Activated T-helper 2 cell treated with anti-CD3 and anti-CD28 coated beads, Interferon-gamma antibody, Interleukin-2, Interleukin-4, amounts not matched to agents 10 μg/mL and 5 μg/mL and 100 μg/mL, durations not matched to agents 14 hours and 24 hours and 36 hours (primary cell): Measurements from ENCODE around the gene AMFR. TPM values are rescaled to one million over a fixed set of nuclear protein-coding genes. Genes with fewer than 3 reads are reported as not detected.

Source experiments
- DNase-seq: peaks from one replicate; pipeline ENCODE4 v3.0.0; 2021; ENCODE audit warnings: low spot score
- H3K27ac Mint-ChIP-seq: one replicate; pipeline ENCODE4 v1.8.0; 2021; ENCODE audit warnings: mixed read lengths
- H3K27me3 Mint-ChIP-seq: one replicate; pipeline ENCODE4 v1.8.0; 2021; ENCODE audit warnings: low read depth, mixed read lengths
- H3K36me3 Mint-ChIP-seq: one replicate; pipeline ENCODE4 v1.8.0; 2021; ENCODE audit warnings: low read depth, mixed read lengths
- H3K4me1 Mint-ChIP-seq: one replicate; pipeline ENCODE4 v1.8.0; 2021; ENCODE audit warnings: low read depth, mixed read lengths
- H3K4me3 Mint-ChIP-seq: one replicate; pipeline ENCODE4 v1.8.0; 2021; ENCODE audit warnings: low read depth, mild to moderate bottlenecking, moderate library complexity, mixed read lengths
- H3K9me3 Mint-ChIP-seq: one replicate; pipeline ENCODE4 v1.8.0; 2021; ENCODE audit warnings: mixed read lengths
- intact Hi-C: fragments of 100-400 bp; cut with micrococcal nuclease; formaldehyde crosslinking; loops from one replicate; pipeline ENCODE4 v1.15.1; 2023
- total RNA-seq: library from RNA; stranded (reverse); gene quantifications from 2 replicates; pipeline ENCODE4 v1.2.3, GENCODE V29; 2022

The AMFR gene
- total RNA-seq, 1 donor from 2014 or later, result 58.8 TPM

DNA sequence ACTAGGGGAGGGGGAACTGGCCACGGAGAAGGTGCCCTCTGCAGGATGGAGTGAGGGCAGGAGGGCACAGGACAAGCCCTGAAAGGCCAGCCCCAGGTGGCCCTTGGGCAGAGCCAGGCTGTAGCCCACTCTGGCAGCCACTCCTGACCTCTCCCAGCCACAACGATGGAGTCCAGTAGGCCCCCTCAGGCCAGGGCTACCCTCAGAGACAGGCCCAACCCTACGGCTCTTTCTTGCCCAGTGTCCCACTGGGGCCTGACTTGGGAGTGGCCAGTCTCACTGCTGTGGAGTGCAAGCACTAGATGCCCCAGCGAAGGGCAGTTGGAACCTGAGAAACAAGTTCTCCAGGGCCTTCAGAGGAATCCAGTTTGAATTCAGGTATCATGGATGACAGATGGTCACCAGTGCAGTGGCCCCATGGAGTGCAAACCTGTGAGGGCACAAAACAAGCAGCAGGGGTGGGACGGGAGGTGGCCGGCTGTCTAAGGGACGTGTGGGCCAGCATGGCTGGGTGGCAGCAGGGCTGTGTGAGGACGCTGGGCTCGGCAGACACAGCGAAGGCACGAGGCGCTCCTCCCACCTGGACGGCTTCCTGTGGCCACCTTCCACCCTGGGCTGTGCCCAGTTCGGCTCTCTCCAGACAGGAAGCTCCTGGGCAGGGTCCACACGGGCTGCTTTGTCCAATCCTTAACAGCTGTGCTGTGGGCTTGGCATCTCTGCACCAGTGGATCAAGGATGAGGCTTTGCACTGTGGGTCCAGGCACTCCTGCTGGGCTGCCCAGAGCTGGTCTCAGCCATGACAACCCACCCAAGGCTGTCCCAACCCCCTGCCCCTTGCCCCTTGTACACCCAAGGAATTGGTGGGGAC, 72.1 kb downstream of the AMFR start:
- DNase-seq, result no peak
- Mint-ChIP-seq H3K9me3 (no peaks in the 10 kb centered on the region), H3K27me3 (no peaks in the 10 kb centered on the region), H3K27ac (no peak overlapping the region), H3K36me3 (no peaks in the 10 kb centered on the region), H3K4me3 (no peak overlapping the region), H3K4me1 (peaks cover 24% of the 10 kb centered on the region)
- intact Hi-C loops, result loop anchor here (10.0 kb wide), 1 partner anchor 432 kb away; no protein-coding TSS in a partner anchor

DNA sequence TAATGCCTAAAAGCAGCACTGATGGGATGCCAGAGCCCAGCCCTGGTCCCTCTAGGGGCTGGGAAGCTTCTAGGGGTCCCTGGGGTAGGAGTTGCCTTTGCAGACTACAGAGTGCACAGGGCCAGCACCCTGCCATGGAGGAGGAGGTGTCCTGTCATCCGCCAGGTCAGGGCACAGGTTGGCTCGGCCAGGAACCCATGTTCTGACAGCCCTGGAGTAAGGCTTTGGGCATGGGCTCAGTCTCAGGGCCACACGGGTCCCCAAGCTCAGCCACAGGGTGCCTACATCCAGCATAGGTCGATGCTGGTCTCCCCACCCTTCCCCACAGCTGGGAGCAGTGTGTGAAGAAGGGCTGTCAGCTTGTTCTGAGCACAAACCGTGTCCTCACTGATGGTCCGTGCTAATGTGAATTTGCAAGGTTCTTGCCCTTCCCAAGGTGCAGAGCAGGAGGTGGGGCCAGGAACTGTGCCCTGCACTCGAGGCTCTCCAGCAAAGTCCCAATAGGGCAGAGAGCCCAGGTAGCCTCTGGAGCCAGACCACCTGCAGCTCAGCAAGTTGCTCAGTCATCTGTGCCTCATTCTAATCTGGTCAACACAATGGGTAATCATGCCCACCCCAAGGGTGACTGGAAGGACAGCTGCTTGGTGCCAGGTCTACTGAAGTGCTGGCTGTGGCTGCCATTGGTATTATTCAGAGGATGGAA, 72.8 kb downstream of the AMFR start:
- no peak overlapping the region for H3K4me3 Mint-ChIP-seq
- DNase-seq, result no peak
- intact Hi-C loops, result loop anchor here (10.0 kb wide), 1 partner anchor 432 kb away; no protein-coding TSS in a partner anchor
- H3K36me3 Mint-ChIP-seq, result no peaks in the 10 kb centered on the region
- H3K27me3 Mint-ChIP-seq, result no peaks in the 10 kb centered on the region
- peaks cover 20% of the 10 kb centered on the region for H3K4me1 Mint-ChIP-seq
- no peaks in the 10 kb centered on the region for H3K9me3 Mint-ChIP-seq
- no peak overlapping the region for H3K27ac Mint-ChIP-seq

DNA sequence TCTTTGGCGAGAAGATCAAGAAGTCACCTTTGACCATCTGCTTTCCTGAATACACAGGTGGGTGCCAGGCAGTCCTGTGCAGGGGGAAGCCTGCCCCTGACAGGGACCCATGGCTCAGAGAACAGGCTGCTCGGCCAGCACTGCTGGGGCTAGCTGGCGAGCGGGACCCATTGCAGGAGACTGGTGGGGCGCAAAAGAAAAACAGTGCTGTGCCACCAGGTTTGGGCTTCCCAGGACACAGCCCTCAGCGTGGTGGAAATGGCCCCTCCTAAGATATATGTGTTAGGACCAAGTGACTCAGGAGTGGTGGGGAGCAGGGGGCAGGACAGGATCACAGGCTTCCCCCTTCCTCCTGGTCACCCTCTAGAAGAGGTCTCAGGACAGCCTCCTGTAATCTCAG, 73.9 kb downstream of the AMFR start:
- Mint-ChIP-seq H3K4me3 (no peak overlapping the region), H3K9me3 (no peaks in the 10 kb centered on the region), H3K36me3 (no peaks in the 10 kb centered on the region), H3K4me1 (peaks cover 10% of the 10 kb centered on the region), H3K27ac (no peak overlapping the region), H3K27me3 (no peaks in the 10 kb centered on the region)
- no peak for DNase-seq
- intact Hi-C loops, result loop anchor here (10.0 kb wide), 1 partner anchor 433 kb away; no protein-coding TSS in a partner anchor

GRCh38 chr16:56350491-56351405, 74.6 kb downstream of the AMFR start:
- Mint-ChIP-seq H3K36me3 (no peaks in the 10 kb centered on the region), H3K9me3 (no peaks in the 10 kb centered on the region), H3K27me3 (no peaks in the 10 kb centered on the region), H3K4me1 (peaks cover 4% of the 10 kb centered on the region), H3K27ac (no peak overlapping the region), H3K4me3 (no peak overlapping the region)
- no peak for DNase-seq
- intact Hi-C loops, result loop anchor here (10.0 kb wide), 1 partner anchor 434 kb away; no protein-coding TSS in a partner anchor

DNA sequence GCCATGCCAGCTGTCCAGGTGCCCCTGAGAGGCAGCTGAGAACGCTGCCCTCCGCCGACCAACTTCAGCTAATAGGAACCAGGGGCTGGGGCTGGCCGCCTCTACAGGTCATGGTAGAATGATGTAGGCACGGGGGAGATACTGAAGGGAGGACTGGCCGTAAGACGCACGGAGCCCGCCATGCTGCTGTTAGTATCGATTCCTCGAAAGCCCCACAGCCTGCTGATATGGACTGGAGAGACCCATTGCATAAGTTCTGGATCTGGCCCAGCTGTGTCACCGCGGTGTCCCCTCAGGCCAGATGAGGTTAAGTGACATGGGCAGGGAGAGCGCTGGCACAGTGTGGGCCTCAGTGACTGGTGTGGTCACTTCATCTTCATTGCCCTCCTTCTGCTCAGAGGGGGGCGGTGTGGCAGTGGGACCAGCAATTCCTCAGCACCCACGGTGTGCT, 75.6 kb downstream of the AMFR start:
- intact Hi-C loops, result loop anchor here (10.0 kb wide), 1 partner anchor 435 kb away; no protein-coding TSS in a partner anchor
- Mint-ChIP-seq H3K4me1 (peaks cover 2% of the 10 kb centered on the region), H3K36me3 (no peaks in the 10 kb centered on the region), H3K27ac (no peak overlapping the region), H3K4me3 (no peak overlapping the region), H3K9me3 (no peaks in the 10 kb centered on the region), H3K27me3 (no peaks in the 10 kb centered on the region)
- DNase-seq, result no peak

DNA sequence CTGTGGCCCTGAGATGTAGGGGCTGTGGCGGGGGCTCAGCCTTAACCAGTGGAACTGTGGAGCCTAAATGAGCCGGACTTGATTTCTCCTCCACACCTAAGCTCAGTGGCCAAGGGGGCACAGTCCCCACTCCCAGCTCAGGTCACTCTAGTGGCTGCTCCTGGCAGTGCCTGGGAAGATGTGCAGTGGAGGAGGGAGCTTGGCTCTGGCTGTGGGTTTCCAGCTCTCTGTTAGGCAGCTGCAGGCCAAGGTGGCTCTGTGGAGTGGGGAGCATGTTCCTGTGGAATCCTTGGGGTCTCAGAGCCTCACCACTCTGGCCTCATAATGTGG, 76.3 kb downstream of the AMFR start:
- H3K27me3 Mint-ChIP-seq, result no peaks in the 10 kb centered on the region
- H3K36me3 Mint-ChIP-seq, result no peaks in the 10 kb centered on the region
- no peak for DNase-seq
- no peaks in the 10 kb centered on the region for H3K4me1 Mint-ChIP-seq
- intact Hi-C loops, result no loop called here
- no peak overlapping the region for H3K4me3 Mint-ChIP-seq
- H3K9me3 Mint-ChIP-seq, result no peaks in the 10 kb centered on the region
- no peak overlapping the region for H3K27ac Mint-ChIP-seq

DNA sequence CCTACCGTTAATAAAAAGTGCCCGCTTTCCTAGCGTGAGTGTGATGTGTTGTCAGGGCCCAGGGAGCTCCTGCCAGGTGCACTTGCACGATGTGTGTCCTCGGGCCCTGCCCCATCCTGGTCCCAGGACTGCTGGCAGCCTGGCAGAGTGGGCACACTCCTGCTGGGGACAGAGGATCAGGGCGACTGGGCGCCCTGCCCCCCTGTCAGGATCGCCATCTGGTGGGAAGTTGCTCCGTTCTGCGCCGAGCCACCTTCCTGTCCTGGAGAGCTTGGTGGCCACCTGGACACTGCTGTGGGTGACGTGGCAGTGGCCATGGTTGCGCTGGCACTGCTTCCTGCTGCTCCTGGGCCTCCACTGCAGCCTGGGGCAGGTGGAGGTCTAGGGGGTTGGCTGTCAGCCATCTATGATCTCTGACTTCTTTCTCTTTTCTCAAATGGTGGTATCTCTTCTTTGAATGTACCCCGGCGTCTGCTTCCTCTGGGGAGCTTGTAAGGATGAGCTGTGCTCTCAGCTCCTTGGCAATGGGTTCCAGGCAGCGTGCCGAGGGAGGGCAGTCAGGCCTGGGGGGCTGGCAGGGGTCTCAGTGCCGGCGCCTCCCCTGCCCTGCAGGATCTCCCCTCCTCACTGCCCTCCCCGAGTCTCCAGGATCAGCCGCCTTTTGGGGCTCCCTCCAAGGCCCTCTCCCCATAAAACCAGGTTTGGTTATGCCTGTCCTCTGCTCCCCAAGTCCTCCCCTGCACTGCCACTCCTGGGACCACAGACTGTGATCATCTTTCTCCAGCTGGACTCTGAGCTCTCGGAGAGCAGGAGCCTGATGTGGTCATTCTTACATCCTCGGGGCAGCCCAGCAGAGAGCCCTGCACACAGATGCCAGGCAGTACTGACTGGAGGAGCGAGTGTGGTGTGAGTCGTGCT, 76.9 kb downstream of the AMFR start:
- Mint-ChIP-seq H3K9me3 (no peaks in the 10 kb centered on the region), H3K4me1 (no peaks in the 10 kb centered on the region), H3K27me3 (no peaks in the 10 kb centered on the region), H3K4me3 (no peak overlapping the region), H3K36me3 (no peaks in the 10 kb centered on the region), H3K27ac (no peak overlapping the region)
- intact Hi-C loops, result no loop called here
- DNase-seq, result no peak

- Mint-ChIP-seq H3K27me3 (no peaks in the 10 kb centered on the region), H3K9me3 (no peaks in the 10 kb centered on the region), H3K4me1 (no peaks in the 10 kb centered on the region), H3K4me3 (no peak overlapping the region), H3K27ac (no peak overlapping the region), H3K36me3 (no peaks in the 10 kb centered on the region)
- intact Hi-C loops, result no loop called here
- DNase-seq, result no peak
Observed at GRCh38 chr16:56347670-56348069, 77.7 kb downstream of the AMFR start.

- Mint-ChIP-seq H3K9me3 (no peaks in the 10 kb centered on the region), H3K27ac (no peak overlapping the region), H3K27me3 (no peaks in the 10 kb centered on the region), H3K36me3 (no peaks in the 10 kb centered on the region), H3K4me3 (no peak overlapping the region), H3K4me1 (no peaks in the 10 kb centered on the region)
- DNase-seq, result no peak
- intact Hi-C loops, result no loop called here
Observed at GRCh38 chr16:56347166-56347565, 78.2 kb downstream of the AMFR start.

- H3K27me3 Mint-ChIP-seq, result no peaks in the 10 kb centered on the region
- DNase-seq, result no peak
- intact Hi-C loops, result no loop called here
- no peaks in the 10 kb centered on the region for H3K36me3 Mint-ChIP-seq
- H3K4me3 Mint-ChIP-seq, result no peak overlapping the region
- no peak overlapping the region for H3K27ac Mint-ChIP-seq
- H3K9me3 Mint-ChIP-seq, result no peaks in the 10 kb centered on the region
- H3K4me1 Mint-ChIP-seq, result no peaks in the 10 kb centered on the region
Observed at GRCh38 chr16:56346131-56346890, 79.0 kb downstream of the AMFR start.

GRCh38 chr16:56345406-56346050, 79.8 kb downstream of the AMFR start:
- Mint-ChIP-seq H3K27ac (no peak overlapping the region), H3K9me3 (no peaks in the 10 kb centered on the region), H3K4me3 (no peak overlapping the region), H3K4me1 (no peaks in the 10 kb centered on the region), H3K27me3 (no peaks in the 10 kb centered on the region), H3K36me3 (no peaks in the 10 kb centered on the region)
- intact Hi-C loops, result no loop called here
- no peak for DNase-seq
